Measurements from ENCODE around the gene SND1. TPM values are rescaled to one million over a fixed set of nuclear protein-coding genes. Genes with fewer than 3 reads are reported as not detected.

SND1 gene
- total RNA-seq, 1 donor, result 80.2 TPM

- no peaks in the 10 kb centered on the region for H3K4me1 ChIP-seq (ENCODE audit: insufficient read depth, low read length)
- no peak overlapping the region for H3K4me3 ChIP-seq (ENCODE audit: low read length)
- H3K27me3 ChIP-seq (ENCODE audit: insufficient read depth, low read length), result no peaks in the 10 kb centered on the region
- H3K9me3 ChIP-seq (ENCODE audit: low read depth, low read length), result no peaks in the 10 kb centered on the region
Observed at GRCh38 chr7:127908430-127909258, 256.6 kb downstream of the SND1 start.

GRCh38 chr7:127909424-127910152 is 257.6 kb downstream of the SND1 start:
- Histone ChIP-seq H3K4me3 (ENCODE audit: low read length) (no peak overlapping the region), H3K27me3 (ENCODE audit: insufficient read depth, low read length) (no peaks in the 10 kb centered on the region), H3K9me3 (ENCODE audit: low read depth, low read length) (no peaks in the 10 kb centered on the region), H3K4me1 (ENCODE audit: insufficient read depth, low read length) (no peaks in the 10 kb centered on the region)

DNA sequence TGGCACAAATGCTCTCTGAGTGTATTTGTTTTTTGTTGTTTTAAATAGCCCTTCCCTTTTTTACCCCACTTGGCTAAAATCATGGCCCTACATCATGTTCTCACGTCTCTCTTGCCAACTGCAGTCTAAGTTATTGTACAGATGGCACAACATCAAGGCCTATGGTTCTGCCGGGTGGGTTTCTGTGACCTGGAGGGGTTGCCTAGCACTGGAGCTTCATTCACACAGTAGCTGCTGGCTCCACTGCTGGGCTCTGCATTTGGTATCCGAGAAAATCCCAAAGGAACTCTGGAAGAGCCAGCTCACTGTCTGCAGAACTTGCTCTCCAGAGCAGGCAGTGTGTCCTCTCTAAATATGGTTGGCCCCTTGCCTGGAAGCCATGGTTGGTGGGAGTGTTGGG is 258.7 kb downstream of the SND1 start:
- Histone ChIP-seq H3K27me3 (ENCODE audit: insufficient read depth, low read length) (no peaks in the 10 kb centered on the region), H3K4me1 (ENCODE audit: insufficient read depth, low read length) (no peaks in the 10 kb centered on the region), H3K4me3 (ENCODE audit: low read length) (no peak overlapping the region), H3K9me3 (ENCODE audit: low read depth, low read length) (no peaks in the 10 kb centered on the region)

DNA sequence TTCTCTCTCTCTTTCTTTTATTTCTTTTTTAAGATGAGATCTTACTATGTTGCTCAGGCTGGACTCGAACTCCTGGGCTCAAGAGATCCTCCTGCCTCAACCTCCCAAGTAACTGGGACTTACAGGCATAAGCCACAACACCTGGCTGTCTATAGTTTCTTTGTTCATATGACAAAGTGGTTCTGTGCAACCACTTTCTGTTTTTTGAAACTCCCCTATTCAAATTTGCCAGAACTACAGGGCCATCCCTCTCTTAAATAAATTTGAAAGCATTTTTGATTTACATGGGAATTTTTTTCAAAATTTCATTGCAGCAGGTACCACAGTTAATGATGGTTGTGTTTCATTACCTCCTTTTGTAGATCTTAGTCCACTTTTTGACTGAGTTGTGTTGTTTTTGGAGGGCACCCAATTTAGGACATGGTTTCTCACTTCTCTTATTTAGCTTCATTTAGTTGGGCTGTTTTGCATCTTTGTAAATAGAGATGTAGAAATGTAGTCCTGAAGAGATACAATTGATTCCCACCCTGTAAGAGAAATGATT is 260.0 kb downstream of the SND1 start:
- Histone ChIP-seq H3K4me3 (ENCODE audit: low read length) (no peak overlapping the region), H3K9me3 (ENCODE audit: low read depth, low read length) (no peaks in the 10 kb centered on the region), H3K27me3 (ENCODE audit: insufficient read depth, low read length) (no peaks in the 10 kb centered on the region), H3K4me1 (ENCODE audit: insufficient read depth, low read length) (no peaks in the 10 kb centered on the region)

GRCh38 chr7:127912901-127913300 is 260.9 kb downstream of the SND1 start:
- Histone ChIP-seq H3K9me3 (ENCODE audit: low read depth, low read length) (no peaks in the 10 kb centered on the region), H3K27me3 (ENCODE audit: insufficient read depth, low read length) (no peaks in the 10 kb centered on the region), H3K4me1 (ENCODE audit: insufficient read depth, low read length) (no peaks in the 10 kb centered on the region), H3K4me3 (ENCODE audit: low read length) (no peak overlapping the region)

DNA sequence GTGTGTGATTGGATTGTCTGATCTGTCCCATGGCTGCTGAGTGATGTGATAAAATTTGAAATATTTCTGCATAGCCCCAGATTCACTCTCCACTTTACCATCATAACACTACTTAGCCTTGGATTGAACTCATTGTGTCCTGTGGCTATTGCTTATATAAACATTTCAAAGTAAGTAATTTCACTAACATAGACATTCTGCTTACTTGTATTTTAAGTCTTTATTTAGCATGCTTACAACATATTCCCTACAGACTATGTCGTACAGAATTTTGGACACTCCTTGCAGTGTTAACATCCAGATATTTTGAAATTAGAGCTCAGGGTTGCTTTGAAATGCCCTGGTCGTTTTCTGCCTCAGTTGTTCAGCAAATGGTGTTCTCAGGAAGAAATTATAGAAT is 261.7 kb downstream of the SND1 start:
- no peaks in the 10 kb centered on the region for H3K4me1 ChIP-seq (ENCODE audit: insufficient read depth, low read length)

GRCh38 chr7:127914693-127915092 is 262.7 kb downstream of the SND1 start:
- Histone ChIP-seq H3K4me1 (ENCODE audit: insufficient read depth, low read length) (no peaks in the 10 kb centered on the region), H3K9me3 (ENCODE audit: low read depth, low read length) (no peaks in the 10 kb centered on the region), H3K27me3 (ENCODE audit: insufficient read depth, low read length) (no peaks in the 10 kb centered on the region), H3K4me3 (ENCODE audit: low read length) (no peak overlapping the region)

More for the DNA sequence above, 261.7 kb downstream of the SND1 start:
- Histone ChIP-seq H3K4me3 (ENCODE audit: low read length) (no peak overlapping the region), H3K27me3 (ENCODE audit: insufficient read depth, low read length) (no peaks in the 10 kb centered on the region), H3K9me3 (ENCODE audit: low read depth, low read length) (no peaks in the 10 kb centered on the region)

- no peaks in the 10 kb centered on the region for H3K4me1 ChIP-seq (ENCODE audit: insufficient read depth, low read length)
- no peaks in the 10 kb centered on the region for H3K9me3 ChIP-seq (ENCODE audit: low read depth, low read length)
- no peaks in the 10 kb centered on the region for H3K27me3 ChIP-seq (ENCODE audit: insufficient read depth, low read length)
- H3K4me3 ChIP-seq (ENCODE audit: low read length), result no peak overlapping the region
Observed at GRCh38 chr7:127916735-127917134, 264.7 kb downstream of the SND1 start.

DNA sequence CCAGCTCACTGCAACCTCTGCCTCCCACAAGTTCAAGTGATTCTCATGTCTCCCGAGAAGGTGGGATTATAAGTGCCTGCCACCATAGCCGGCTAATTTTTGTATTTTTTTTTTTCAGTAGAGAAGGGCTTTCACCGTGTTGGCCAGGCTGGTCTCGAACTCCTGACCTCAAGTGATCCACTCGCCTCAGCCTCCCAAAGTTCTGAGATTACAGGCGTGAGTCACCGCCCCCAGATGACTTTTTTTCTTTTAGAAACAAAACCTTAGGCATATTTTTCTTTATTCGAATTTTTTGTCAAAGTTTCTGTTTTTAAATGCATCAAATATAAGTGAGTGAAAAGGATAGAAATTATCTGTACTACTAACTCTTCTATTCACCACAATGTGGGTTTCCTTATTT is 266.1 kb downstream of the SND1 start:
- Histone ChIP-seq H3K4me1 (ENCODE audit: insufficient read depth, low read length) (no peaks in the 10 kb centered on the region), H3K9me3 (ENCODE audit: low read depth, low read length) (no peaks in the 10 kb centered on the region), H3K27me3 (ENCODE audit: insufficient read depth, low read length) (no peaks in the 10 kb centered on the region), H3K4me3 (ENCODE audit: low read length) (no peak overlapping the region)

- Histone ChIP-seq H3K4me1 (ENCODE audit: insufficient read depth, low read length) (no peaks in the 10 kb centered on the region), H3K4me3 (ENCODE audit: low read length) (no peak overlapping the region), H3K27me3 (ENCODE audit: insufficient read depth, low read length) (no peaks in the 10 kb centered on the region), H3K9me3 (ENCODE audit: low read depth, low read length) (no peaks in the 10 kb centered on the region)
Observed at GRCh38 chr7:127920787-127921438, 268.9 kb downstream of the SND1 start.

DNA sequence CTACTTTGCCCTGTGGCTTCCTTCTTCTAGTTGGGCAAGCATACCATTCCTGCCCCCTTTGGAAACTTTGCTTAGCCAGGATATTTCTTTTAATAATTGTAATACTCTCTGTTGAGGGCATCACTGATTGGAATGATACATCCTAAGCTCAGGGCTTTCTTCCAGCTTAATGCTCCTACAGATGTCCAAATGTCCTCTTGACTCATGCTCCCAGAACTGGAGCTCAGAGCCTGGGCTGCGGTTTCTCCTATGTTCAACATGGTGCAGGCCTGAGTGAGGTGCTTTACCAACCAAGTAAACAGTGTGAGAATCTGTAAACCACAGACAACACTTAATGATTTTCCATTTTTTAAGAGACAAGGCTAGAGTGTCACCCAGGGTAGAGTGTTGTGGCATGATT is 270.7 kb downstream of the SND1 start:
- no peaks in the 10 kb centered on the region for H3K27me3 ChIP-seq (ENCODE audit: insufficient read depth, low read length)
- H3K9me3 ChIP-seq (ENCODE audit: low read depth, low read length), result no peaks in the 10 kb centered on the region
- no peaks in the 10 kb centered on the region for H3K4me1 ChIP-seq (ENCODE audit: insufficient read depth, low read length)

DNA sequence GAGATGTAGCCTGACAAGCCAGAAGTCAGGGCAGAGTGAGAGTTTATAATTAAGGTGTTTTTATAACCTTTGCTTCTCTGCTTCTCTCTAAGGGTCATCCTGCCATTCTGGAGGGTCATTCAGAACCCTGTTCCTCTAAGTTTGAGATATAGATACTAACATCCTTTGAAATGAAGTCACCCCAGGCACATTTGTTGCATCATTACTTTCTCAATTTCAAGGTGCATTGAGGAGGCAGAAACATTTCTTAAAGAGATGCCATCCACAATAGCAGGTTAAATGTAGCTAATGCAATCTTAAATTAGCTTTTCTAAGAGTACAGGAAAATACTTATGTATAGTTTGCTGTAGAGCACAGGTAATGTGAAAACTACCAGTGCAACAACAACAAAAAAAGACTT is 272.9 kb downstream of the SND1 start:
- H3K27me3 ChIP-seq (ENCODE audit: insufficient read depth, low read length), result no peaks in the 10 kb centered on the region
- H3K9me3 ChIP-seq (ENCODE audit: low read depth, low read length), result no peaks in the 10 kb centered on the region
- no peaks in the 10 kb centered on the region for H3K4me1 ChIP-seq (ENCODE audit: insufficient read depth, low read length)
- no peak overlapping the region for H3K4me3 ChIP-seq (ENCODE audit: low read length)

More for the DNA sequence above, 270.7 kb downstream of the SND1 start:
- H3K4me3 ChIP-seq (ENCODE audit: low read length), result no peak overlapping the region

DNA sequence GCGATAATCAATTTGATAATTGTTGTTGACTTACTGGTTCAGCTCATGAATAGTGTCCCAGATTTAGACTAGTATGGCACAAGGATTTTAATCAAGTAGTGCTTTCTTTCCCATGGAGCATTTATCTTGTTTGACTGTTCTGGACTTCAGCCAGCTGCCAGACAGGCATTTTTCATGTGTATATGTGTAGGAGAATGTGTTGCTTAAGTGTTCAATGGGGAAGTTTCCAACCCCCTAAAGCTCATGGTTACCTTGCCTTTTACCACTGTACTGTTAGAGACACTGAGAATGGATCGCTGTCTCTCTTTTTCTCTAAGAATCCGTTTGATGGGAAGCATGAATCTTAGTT is 275.3 kb downstream of the SND1 start:
- Histone ChIP-seq H3K4me3 (ENCODE audit: low read length) (no peak overlapping the region), H3K27me3 (ENCODE audit: insufficient read depth, low read length) (no peaks in the 10 kb centered on the region), H3K4me1 (ENCODE audit: insufficient read depth, low read length) (no peaks in the 10 kb centered on the region), H3K9me3 (ENCODE audit: low read depth, low read length) (no peaks in the 10 kb centered on the region)

- Histone ChIP-seq H3K4me3 (ENCODE audit: low read length) (no peak overlapping the region), H3K4me1 (ENCODE audit: insufficient read depth, low read length) (no peaks in the 10 kb centered on the region), H3K27me3 (ENCODE audit: insufficient read depth, low read length) (no peaks in the 10 kb centered on the region), H3K9me3 (ENCODE audit: low read depth, low read length) (no peaks in the 10 kb centered on the region)
Observed at GRCh38 chr7:127928222-127928621, 276.2 kb downstream of the SND1 start.

GRCh38 chr7:127928852-127929251 is 276.9 kb downstream of the SND1 start:
- Histone ChIP-seq H3K9me3 (ENCODE audit: low read depth, low read length) (no peaks in the 10 kb centered on the region), H3K4me3 (ENCODE audit: low read length) (no peak overlapping the region), H3K4me1 (ENCODE audit: insufficient read depth, low read length) (no peaks in the 10 kb centered on the region), H3K27me3 (ENCODE audit: insufficient read depth, low read length) (no peaks in the 10 kb centered on the region)
